Stomach smooth muscle (tissue), 2 donors: Measurements from ENCODE around the gene AQP4.
A peak's percentile ranks its signal among the peaks of the same experiment; 100 is the strongest.

ENCODE experiments used
- H3K27ac ChIP-seq: one replicate; pipeline ENCODE4 v1.7.0; 2013; ENCODE audit warnings: mild to moderate bottlenecking, low read length, inconsistent platforms
- H3K27me3 ChIP-seq, 2 donors: one replicate each; pipeline ENCODE4 v1.7.0; 2013; ENCODE audit warnings: low read length in 2 of 2; ENCODE audit not compliant: insufficient read depth in 2 of 2, control insufficient read depth in 1 of 2
- H3K36me3 ChIP-seq, 2 donors: one replicate each; pipeline ENCODE4 v1.7.0; 2013; ENCODE audit warnings: low read length in 2 of 2; ENCODE audit not compliant: control insufficient read depth in 2 of 2, insufficient read depth in 2 of 2
- H3K4me1 ChIP-seq: one replicate; pipeline ENCODE4 v1.7.0; 2013; ENCODE audit warnings: low read length; ENCODE audit not compliant: control insufficient read depth, insufficient read depth
- H3K4me3 ChIP-seq, 2 donors: one replicate each; pipeline ENCODE4 v1.7.0; 2013; ENCODE audit warnings: low read length in 2 of 2
- H3K9ac ChIP-seq, 2 donors: one replicate each; pipeline ENCODE4 v1.7.0; 2013; ENCODE audit warnings: low read length in 2 of 2, mild to moderate bottlenecking in 1 of 2
- H3K9me3 ChIP-seq, 2 donors: one replicate each; pipeline ENCODE4 v1.7.0; 2013; ENCODE audit warnings: low read length in 2 of 2; ENCODE audit not compliant: control insufficient read depth in 2 of 2
- donor health status: healthy.
- donor health status: Pancreatic carcinoma.

The AQP4 gene

DNA sequence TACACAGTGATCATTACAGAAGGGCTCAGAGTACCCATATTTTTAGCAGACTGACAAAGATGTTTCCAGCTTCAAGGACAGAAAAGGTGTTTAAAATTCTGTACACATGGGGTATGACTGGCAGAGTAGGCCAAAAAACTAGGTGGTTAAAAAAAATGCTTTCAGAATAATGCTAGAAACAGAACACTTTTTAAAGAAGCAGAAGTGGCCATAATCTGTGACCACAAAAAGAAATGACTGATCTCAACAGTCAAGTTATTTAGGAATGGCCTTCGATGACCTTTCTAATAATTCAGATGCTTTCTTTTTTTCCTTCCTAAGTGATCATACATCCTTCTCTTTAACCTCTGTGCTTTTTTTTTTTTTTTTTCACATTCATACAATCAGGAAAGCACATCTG, 4.1 kb upstream of the AQP4 start:
- H3K4me3 ChIP-seq = no peak overlapping the region
- H3K4me1 ChIP-seq = peaks cover 2% of the 10 kb centered on the region
- H3K36me3 ChIP-seq = no peaks in the 10 kb centered on the region
- no peak overlapping the region for H3K9ac ChIP-seq
- H3K9me3 ChIP-seq = no peaks in the 10 kb centered on the region
- H3K27ac ChIP-seq = no peak overlapping the region
- peaks cover 0 to 9% of the 10 kb centered on the region in 2 donors for H3K27me3 ChIP-seq

DNA sequence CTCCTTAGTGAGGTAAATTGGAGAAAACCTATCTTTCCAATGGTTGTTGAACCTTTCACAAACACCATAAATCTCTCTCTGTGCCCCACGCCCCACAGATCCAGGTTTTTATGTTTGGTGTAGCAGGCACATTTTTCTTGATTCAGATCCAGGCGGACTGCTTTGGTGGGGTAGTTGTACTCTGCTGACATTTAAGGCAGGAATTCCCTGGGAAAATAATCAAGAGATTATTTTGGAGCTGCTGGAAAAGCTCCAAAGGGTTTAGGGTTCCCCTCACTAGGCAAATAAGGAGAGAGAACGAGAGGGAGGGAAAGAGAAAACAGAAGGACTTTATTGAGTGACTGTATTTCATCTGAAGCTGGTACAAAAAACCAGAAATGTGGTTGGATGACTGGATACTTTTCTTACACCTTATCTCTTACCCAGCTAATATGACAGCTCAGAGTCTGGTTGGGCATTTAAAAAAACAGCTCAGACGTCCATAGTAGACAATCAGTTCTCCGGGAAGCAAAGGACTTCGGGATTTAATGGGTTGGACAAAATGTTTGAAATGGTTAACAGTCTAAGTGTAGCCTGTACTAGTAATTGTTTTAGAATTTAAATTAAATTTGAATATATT, 3.6 kb upstream of the AQP4 start:
- no peak overlapping the region for H3K4me3 ChIP-seq
- no peak overlapping the region for H3K9ac ChIP-seq
- H3K27me3 ChIP-seq = peaks cover 0 to 11% of the 10 kb centered on the region in 2 donors
- H3K9me3 ChIP-seq = no peaks in the 10 kb centered on the region
- H3K4me1 ChIP-seq = peaks cover 2% of the 10 kb centered on the region
- H3K27ac ChIP-seq = no peak overlapping the region
- no peaks in the 10 kb centered on the region for H3K36me3 ChIP-seq

DNA sequence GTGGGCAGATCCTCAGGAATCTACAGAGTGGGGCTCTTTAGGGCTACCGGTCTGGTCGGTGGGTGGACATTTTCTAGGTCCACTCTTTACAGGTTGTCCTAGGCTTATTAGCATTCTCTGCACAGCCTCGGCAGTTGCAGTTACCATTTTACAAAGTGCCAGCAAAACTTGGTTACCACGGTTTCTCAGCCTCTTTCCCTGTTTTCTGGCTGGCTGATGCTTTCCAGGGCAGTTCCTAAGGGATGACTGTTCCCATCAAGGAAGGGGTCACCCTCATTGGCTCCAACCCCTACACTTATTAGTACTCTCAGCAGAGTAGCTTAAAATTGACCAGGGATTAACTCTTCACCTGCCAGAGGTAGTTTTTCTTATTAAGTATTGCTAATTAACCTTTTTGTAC, 2.0 kb upstream of the AQP4 start:
- Histone ChIP-seq H3K4me3 (no peak overlapping the region), H3K9me3 (no peaks in the 10 kb centered on the region), H3K27me3 (peaks cover 5 to 15% of the 10 kb centered on the region in 2 donors), H3K36me3 (no peaks in the 10 kb centered on the region), H3K4me1 (peaks cover 9% of the 10 kb centered on the region), H3K9ac (no peak overlapping the region), H3K27ac (no peak overlapping the region)

DNA sequence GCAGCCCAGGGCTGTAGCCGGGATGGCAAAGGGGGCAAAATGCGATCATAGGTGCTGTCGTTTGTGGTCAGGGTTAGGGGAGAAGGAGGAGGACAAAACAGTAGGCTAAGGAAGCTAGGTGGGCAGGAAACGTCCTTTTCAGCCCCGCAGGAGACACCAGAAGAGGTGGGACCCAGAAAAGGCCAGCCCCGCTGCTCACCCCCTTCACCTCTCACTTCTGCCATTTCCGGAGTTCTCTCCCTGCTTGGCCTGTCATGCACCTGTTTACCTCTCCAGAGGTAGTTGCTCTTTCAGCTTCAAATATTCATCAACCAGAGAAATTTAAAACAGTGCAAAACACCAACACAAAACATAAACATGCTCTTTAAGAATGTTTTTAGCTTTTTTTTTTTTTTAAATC, 849 bp downstream of the AQP4 start:
- H3K36me3 ChIP-seq = no peaks in the 10 kb centered on the region
- no peaks in the 10 kb centered on the region for H3K9me3 ChIP-seq
- no peak overlapping the region for H3K4me3 ChIP-seq
- H3K4me1 ChIP-seq = peaks cover 9% of the 10 kb centered on the region
- no peak overlapping the region for H3K9ac ChIP-seq
- H3K27me3 ChIP-seq = peaks cover 5 to 12% of the 10 kb centered on the region in 2 donors
- H3K27ac ChIP-seq = no peak overlapping the region

DNA sequence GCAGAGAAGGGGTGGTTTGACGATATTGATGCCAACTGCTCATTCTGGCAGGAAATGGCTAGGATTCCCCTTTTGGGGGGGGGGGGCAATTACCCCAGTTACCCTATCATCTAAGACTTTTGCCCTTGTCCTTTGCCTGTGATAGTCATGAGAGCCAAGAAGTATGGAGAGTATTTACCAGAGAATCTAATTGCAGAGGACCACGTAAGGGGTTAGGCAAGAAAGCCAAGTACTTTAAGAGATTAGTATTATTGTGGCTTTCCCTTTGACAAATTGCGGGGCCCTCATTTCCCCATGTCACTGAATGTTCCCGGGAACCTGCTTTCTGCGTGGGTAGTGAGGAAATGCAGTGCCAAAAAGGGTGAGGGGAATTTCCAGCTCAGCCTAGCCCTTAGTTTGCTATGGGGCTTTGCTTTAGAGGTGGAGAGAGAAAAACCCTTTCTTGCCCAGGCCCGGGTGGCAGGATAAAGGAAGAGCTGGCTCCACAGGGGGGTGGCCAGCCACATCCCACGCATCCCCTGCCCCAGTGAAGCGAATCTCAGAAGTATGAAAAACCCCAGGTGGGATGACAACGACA, 1.5 kb downstream of the AQP4 start:
- H3K4me3 ChIP-seq = no peak overlapping the region
- H3K9me3 ChIP-seq = no peaks in the 10 kb centered on the region
- no peak overlapping the region for H3K9ac ChIP-seq
- H3K36me3 ChIP-seq = no peaks in the 10 kb centered on the region
- H3K27me3 ChIP-seq = peaks cover 5 to 12% of the 10 kb centered on the region in 2 donors
- H3K4me1 ChIP-seq = peaks cover 9% of the 10 kb centered on the region
- H3K27ac ChIP-seq = no peak overlapping the region

DNA sequence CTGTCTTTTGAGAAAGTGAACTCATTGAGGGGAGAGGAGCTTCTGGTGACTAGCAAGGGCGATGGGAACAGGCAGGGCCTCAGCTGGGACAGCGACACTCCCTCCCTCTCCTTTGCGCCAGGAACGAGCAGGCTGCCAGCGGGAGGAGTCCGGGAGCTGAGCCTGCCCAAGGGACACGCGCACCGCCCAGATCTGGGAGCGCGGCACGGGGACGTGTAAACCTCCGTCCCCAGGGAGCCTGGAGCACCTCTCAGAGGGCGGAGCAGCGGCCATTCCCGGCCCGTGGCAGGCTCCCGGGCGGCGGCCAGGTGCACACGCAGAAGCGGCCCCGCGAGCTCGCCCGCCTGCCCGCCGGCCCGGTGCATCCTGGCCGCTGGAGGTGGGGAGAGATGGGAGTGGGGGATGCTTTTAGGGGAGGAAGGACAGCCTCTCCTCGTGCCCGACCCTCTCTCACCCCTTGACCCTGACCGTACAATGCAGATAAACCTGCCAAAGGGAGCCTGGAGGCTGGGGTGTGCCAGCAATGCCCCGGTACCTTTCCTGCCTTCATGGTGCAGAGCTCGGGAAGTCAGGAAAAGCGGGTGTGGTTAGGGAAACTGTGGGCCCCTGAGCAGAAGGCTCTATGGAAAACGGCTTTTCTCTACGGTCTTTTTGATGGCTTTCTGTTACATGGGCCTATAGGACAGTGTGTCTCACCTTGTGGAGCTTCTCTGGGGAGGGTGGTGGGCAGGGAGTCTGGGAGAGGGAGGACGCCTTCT, 2.2 kb downstream of the AQP4 start:
- H3K4me1 ChIP-seq = peaks cover 9% of the 10 kb centered on the region
- H3K36me3 ChIP-seq = no peaks in the 10 kb centered on the region
- no peak overlapping the region for H3K27ac ChIP-seq
- no peak overlapping the region for H3K9ac ChIP-seq
- peak overlapping the region; percentile 20 to 61 for H3K4me3 ChIP-seq
- H3K9me3 ChIP-seq = no peaks in the 10 kb centered on the region
- H3K27me3 ChIP-seq = peaks cover 5 to 12% of the 10 kb centered on the region in 2 donors

DNA sequence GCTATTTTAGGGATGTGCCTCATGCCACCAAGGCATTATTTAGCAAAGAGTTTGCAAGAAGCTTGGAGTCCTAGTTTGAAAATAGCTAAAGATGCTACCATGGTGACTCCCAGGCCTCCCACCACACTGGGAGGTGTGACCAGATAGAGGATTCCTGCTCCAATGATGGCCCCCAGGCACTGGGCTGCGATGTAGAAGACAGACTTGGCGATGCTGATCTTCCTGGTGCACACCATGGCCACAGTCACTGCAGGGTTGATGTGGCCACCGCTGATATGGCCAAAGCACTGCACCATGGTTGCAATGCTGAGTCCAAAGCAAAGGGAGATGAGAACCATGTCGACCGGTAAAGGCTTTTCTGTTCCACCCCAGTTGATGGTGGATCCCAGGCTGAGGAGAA, 3.4 kb downstream of the AQP4 start:
- no peak overlapping the region for H3K4me3 ChIP-seq
- no peak overlapping the region for H3K9ac ChIP-seq
- H3K9me3 ChIP-seq = no peaks in the 10 kb centered on the region
- no peak overlapping the region for H3K27ac ChIP-seq
- no peaks in the 10 kb centered on the region for H3K36me3 ChIP-seq
- H3K27me3 ChIP-seq = peaks cover 5 to 12% of the 10 kb centered on the region in 2 donors
- H3K4me1 ChIP-seq = peaks cover 9% of the 10 kb centered on the region

DNA sequence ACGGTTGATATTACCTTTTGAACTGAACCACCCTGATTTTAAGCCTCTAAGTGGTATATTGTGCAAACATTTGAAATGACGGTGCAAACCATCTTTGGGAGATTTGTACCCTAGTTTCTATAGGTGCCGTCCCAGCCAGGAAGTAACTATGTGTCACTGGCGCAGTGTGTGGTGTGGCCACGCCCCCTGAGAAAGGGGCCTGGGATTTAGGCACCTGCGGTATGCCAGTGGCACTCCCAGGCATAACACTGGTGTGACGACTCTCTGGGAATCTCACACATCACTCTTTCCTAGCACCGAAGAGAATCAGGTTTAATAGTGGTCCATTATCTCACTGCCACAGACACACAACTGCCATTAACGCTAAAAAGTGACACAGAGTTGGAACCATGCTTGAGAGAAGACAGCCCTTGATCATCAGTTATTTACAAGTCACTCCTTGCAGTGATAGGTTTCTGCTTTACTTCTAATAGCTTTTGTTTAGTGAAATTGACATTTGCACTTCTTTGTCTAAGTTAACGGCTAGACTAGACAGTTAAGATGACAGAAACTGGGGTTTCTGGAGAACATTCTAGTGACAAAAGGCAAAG, 11.1 kb downstream of the AQP4 start:
- Histone ChIP-seq H3K36me3 (no peaks in the 10 kb centered on the region), H3K4me3 (no peak overlapping the region), H3K27me3 (no peaks in the 10 kb centered on the region), H3K4me1 (no peaks in the 10 kb centered on the region), H3K9me3 (no peaks in the 10 kb centered on the region), H3K9ac (no peak overlapping the region), H3K27ac (no peak overlapping the region)

DNA sequence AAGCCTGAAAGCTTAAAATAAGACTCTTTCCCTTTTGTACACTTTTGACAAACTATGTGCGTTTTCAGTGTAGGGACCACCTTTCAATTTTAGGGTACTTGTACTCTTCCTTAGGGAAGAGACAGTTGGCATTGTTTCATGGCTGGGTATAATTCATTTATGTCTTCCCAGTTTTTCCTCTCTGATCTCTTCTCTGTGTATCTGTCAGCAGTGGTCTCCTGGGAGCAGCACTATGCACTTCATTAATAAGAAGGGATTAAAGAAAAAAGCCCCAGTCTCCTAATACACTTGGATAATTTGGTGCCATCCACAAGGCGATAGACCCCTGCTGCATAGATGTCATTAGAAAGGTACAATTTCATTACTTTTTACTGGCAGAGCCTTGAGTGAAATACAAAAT, 12.1 kb downstream of the AQP4 start:
- Histone ChIP-seq H3K27me3 (no peaks in the 10 kb centered on the region), H3K36me3 (no peaks in the 10 kb centered on the region), H3K27ac (no peak overlapping the region), H3K9ac (no peak overlapping the region), H3K4me1 (no peaks in the 10 kb centered on the region), H3K4me3 (no peak overlapping the region), H3K9me3 (no peaks in the 10 kb centered on the region)

DNA sequence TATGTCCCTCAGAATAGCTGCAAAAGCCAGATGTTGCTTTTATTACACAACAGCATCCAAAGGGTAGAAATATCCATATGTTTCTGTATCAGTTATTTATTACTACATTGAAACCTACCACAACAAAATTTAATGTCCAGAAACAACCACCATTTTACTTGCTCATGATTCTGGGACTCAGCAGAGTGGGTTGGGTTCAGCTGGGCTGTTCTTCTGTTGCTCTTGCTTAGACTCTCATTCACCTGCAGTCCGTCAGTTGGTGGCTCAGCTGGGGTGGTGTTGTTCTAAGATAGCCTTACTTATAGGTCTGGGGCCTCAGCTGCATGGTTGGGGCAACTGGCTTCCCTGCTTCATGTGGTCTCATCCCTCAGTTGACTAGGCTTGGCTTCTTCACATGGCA, 21.7 kb downstream of the AQP4 start:
- Histone ChIP-seq H3K27ac (no peak overlapping the region), H3K9ac (no peak overlapping the region), H3K4me3 (no peak overlapping the region), H3K4me1 (no peaks in the 10 kb centered on the region), H3K36me3 (no peaks in the 10 kb centered on the region), H3K27me3 (no peaks in the 10 kb centered on the region), H3K9me3 (no peaks in the 10 kb centered on the region)
